Right atrium auricular region (tissue), 2 donors: Measurements from ENCODE around the gene DEPDC1B. TPM values are rescaled to one million over a fixed set of nuclear protein-coding genes. Genes with fewer than 3 reads are reported as not detected.
"Not testable (repeated sequence)": the region's sequence is repeated elsewhere in the genome, so short reads cannot be mapped to it uniquely, and the experiment has no call there.

Experiments used
- DNase-seq: peaks from one replicate; pipeline ENCODE4 v3.0.0-alpha.2; 2019; ENCODE audit warnings: low spot score
- H3K27ac ChIP-seq, 2 donors: fragments of 200-600 bp; sonication (generic); 1 replicate in 1 of 2; 2 replicates in 1 of 2; pipeline ENCODE4 v1.5.1; 2016 to 2019
- H3K27me3 ChIP-seq, 2 donors: fragments of 200-600 bp; sonication (generic); one replicate each; pipeline versions ENCODE4 v1.5.1 to v1.6.0; 2017 to 2019
- H3K36me3 ChIP-seq: fragments of 200-600 bp; sonication (generic); one replicate; pipeline ENCODE4 v1.5.1; 2016
- H3K4me1 ChIP-seq, 2 donors: fragments of 200-600 bp; sonication (generic); one replicate each; pipeline versions ENCODE4 v1.5.1 to v1.6.0; 2017 to 2019
- H3K4me3 ChIP-seq, 2 donors: fragments of 200-600 bp; sonication (generic); 1 replicate in 1 of 2; 2 replicates in 1 of 2; pipeline ENCODE4 v1.5.1; 2017 to 2019; ENCODE audit warnings: mild to moderate bottlenecking in 1 of 2, moderate library complexity in 1 of 2
- H3K9me3 ChIP-seq, 2 donors: fragments of 200-600 bp; sonication (generic); one replicate each; pipeline ENCODE4 v1.5.1; 2019
- total RNA-seq, 2 donors: library from RNA; depleted of rRNA; stranded (reverse); fragments of >200 nt; gene quantifications; one replicate each; pipeline ENCODE4 v1.1.0, GENCODE V29; 2016
- TF ChIP-seq, protein P1 (sequence below), 2 donors: fragments of 200-600 bp; sonication (generic); IDR thresholded peaks; one replicate each; pipeline ENCODE4 v1.5.1; 2019; ENCODE audit warnings: antibody characterized with exemption in 2 of 2

Gene DEPDC1B
- total RNA-seq, 2 donors from 2014 or later = 0.16 TPM; not detected in 1

DNA sequence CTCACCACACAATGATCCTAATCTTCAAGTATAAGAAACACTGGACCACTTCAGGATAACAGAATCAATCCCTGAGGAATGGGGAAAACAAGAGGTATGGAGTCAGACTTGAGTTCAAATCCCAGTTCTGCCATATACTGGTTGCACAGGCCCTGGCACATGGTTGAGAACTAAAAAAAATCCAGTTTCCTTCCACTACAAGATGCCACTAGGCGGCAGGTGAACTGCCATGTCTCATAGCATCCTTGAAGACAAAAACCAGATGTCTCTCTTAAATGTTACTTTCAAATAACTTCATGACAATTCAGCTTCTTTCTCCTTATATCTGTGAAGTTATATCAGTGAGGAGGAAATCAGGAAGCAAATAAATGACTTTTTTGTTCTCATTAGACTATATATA, 11.0 kb downstream of the DEPDC1B start:
- H3K27ac ChIP-seq = no peak overlapping the region
- H3K36me3 ChIP-seq = no peaks in the 10 kb centered on the region
- no peaks in the 10 kb centered on the region for H3K27me3 ChIP-seq
- H3K4me3 ChIP-seq = no peak overlapping the region
- TF ChIP-seq, protein P1, sequence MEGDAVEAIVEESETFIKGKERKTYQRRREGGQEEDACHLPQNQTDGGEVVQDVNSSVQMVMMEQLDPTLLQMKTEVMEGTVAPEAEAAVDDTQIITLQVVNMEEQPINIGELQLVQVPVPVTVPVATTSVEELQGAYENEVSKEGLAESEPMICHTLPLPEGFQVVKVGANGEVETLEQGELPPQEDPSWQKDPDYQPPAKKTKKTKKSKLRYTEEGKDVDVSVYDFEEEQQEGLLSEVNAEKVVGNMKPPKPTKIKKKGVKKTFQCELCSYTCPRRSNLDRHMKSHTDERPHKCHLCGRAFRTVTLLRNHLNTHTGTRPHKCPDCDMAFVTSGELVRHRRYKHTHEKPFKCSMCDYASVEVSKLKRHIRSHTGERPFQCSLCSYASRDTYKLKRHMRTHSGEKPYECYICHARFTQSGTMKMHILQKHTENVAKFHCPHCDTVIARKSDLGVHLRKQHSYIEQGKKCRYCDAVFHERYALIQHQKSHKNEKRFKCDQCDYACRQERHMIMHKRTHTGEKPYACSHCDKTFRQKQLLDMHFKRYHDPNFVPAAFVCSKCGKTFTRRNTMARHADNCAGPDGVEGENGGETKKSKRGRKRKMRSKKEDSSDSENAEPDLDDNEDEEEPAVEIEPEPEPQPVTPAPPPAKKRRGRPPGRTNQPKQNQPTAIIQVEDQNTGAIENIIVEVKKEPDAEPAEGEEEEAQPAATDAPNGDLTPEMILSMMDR (IDR thresholded peaks at IDR 0.05) = no peak
- H3K9me3 ChIP-seq = no peaks in the 10 kb centered on the region
- H3K4me1 ChIP-seq = no peaks in the 10 kb centered on the region
- DNase-seq = no peak

DNA sequence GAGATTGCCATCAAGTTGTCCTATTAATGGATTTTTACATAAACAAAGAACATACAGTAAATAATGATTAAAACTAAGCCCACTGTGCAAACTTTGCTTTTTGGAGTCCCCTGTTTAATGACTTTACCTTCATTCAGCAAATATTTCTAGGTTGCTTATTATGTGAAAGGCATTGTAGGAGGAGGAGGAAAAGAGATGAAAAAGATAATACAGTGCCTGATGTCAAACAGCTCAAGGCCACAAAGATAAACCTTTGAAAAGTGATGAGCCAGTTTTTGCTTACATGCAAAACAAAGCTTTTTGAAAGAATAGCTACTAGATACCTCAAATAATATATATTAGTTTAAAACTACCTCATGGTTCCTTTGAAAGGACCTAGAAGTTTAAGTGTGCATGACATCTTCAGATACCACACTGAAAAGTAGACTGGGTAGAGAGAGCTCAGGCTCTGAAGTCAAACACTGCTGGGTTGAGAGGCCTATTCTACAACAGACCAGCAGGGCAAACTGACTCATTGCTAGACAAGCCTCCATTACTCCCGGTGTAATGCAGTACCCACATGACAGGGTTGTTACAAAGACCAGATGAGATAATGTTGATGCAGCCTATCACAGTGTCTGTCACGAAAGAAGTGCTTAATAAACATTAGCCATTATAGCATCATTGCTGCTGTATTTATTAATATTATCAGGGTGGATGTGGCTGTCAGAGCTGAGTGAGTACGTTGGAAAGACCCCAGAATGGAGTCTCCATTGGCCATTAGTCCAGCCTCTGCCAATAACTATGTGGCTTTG, 11.8 kb downstream of the DEPDC1B start:
- Histone ChIP-seq H3K27me3 (no peaks in the 10 kb centered on the region), H3K4me3 (no peak overlapping the region), H3K9me3 (no peaks in the 10 kb centered on the region), H3K4me1 (no peaks in the 10 kb centered on the region), H3K36me3 (no peaks in the 10 kb centered on the region), H3K27ac (no peak overlapping the region)
- no peak for DNase-seq
- TF ChIP-seq, protein P1 (IDR thresholded peaks at IDR 0.05) = no peak

DNA sequence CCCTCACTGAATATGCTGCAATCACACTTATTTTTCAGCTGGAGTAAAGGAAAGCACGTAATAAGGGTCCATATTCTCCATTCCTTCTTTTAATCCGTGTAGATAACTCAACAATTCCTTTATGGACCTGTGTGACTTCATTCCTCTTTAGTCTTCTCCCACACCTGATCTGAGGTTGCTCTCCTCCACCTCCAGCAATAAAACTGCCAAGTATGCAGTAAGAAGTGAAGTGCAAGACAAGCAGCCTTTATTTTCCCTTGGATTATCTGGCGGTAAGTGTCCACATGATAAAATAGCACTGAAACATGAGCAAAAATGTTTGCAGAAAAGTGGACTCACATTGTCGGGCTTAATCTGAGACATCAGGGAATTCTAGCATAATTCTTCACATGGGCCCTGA, 13.8 kb downstream of the DEPDC1B start:
- H3K9me3 ChIP-seq = no peaks in the 10 kb centered on the region
- H3K4me3 ChIP-seq = no peak overlapping the region
- H3K27me3 ChIP-seq = no peaks in the 10 kb centered on the region
- H3K27ac ChIP-seq = no peak overlapping the region
- no peak for DNase-seq
- no peaks in the 10 kb centered on the region for H3K4me1 ChIP-seq
- no peaks in the 10 kb centered on the region for H3K36me3 ChIP-seq
- TF ChIP-seq, protein P1 (IDR thresholded peaks at IDR 0.05) = no peak

DNA sequence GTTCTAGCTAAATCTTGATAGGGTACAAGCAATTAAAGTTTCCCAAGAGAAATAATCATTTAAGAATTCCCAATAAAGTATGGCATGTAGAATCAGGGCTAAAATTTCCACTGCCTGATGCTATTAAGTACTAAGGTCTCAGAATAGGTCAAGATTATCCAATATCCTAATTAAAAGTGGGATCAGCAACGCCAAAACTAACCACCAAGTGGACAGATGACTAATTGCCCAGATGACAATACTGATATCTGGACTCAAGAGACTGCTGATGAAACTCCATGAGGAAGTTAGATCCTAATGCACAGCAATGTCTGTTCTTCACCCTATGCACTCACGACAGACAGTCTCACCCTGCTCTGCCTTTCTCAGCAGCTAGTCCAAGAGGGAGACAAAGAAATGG, 14.3 kb downstream of the DEPDC1B start:
- H3K4me1 ChIP-seq = no peaks in the 10 kb centered on the region
- H3K9me3 ChIP-seq = no peaks in the 10 kb centered on the region
- TF ChIP-seq, protein P1 (IDR thresholded peaks at IDR 0.05) = no peak
- DNase-seq = no peak
- H3K4me3 ChIP-seq = no peak overlapping the region
- no peaks in the 10 kb centered on the region for H3K27me3 ChIP-seq
- H3K27ac ChIP-seq = no peak overlapping the region
- H3K36me3 ChIP-seq = no peaks in the 10 kb centered on the region

DNA sequence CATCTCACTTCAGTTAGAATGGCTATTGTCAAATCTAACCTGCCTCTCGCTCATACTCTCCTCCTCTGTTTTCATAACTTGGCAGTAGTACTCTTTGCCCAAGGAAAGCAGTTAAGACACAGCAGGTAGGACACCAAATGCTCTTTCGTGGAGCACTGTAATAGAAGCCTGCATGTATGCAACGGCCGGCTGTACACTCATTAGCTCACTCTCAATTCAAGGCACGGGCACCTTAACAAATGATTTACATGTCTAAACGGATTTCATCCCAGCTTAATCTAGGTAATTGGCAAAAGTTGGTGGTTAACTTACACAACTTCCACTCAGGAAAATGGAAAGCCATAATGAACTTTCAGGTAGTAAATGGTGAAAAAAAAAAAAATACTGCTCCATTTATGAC, 14.9 kb downstream of the DEPDC1B start:
- no peak for DNase-seq
- TF ChIP-seq, protein P1 (IDR thresholded peaks at IDR 0.05) = no peak

DNA sequence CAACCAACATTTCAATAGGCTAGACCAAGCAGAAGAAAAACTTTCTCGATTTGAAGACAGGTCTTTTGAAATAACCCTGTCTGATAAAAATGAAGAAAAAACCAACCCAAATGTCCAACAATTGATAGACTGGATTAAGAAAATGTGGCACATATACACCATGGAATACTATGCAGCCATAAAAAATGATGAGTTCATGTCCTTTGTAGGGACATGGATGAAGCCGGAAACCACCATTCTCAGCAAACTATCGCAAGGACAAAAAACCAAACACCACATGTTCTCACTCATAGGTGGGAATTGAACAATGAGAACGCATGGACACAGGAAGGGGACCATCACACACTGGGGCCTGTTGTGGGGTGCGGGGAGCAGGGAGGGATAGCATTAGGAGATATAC, 18.0 kb downstream of the DEPDC1B start:
- not testable (repeated sequence) for H3K9me3 ChIP-seq, H3K36me3 ChIP-seq, H3K4me3 ChIP-seq, H3K27ac ChIP-seq, H3K4me1 ChIP-seq, DNase-seq, H3K27me3 ChIP-seq

More for the DNA sequence above, 14.9 kb downstream of the DEPDC1B start:
- no peaks in the 10 kb centered on the region for H3K27me3 ChIP-seq
- no peaks in the 10 kb centered on the region for H3K9me3 ChIP-seq
- no peak overlapping the region for H3K4me3 ChIP-seq
- H3K27ac ChIP-seq = no peak overlapping the region
- no peaks in the 10 kb centered on the region for H3K4me1 ChIP-seq
- H3K36me3 ChIP-seq = no peaks in the 10 kb centered on the region
